D721Med (cell line): ENCODE results near the gene CERS4.
"Not testable (repeated sequence)": the region's sequence is repeated elsewhere in the genome, so short reads cannot be mapped to it uniquely, and the experiment has no call there.

Source experiments
- DNase-seq: peaks from one replicate; pipeline ENCODE4 v3.0.0; 2011; ENCODE audit warnings: low spot score; ENCODE audit not compliant: insufficient read length
- FAIRE-seq: peaks from 2 replicates; lab custom pipeline; 2011; peaks lifted over from hg19 to GRCh38; lab: Jason Lieb, UNC
- CTCF ChIP-seq: IDR thresholded peaks from 2 replicates; pipeline ENCODE4 v1.5.1; 2012; ENCODE audit warnings: mild to moderate bottlenecking, control low read depth; ENCODE audit not compliant: insufficient read depth; ENCODE audit errors: missing control alignments

The CERS4 gene

GRCh38 chr19:8180018-8180417 lies 29.2 kb upstream of the CERS4 start:
- no peak for TF ChIP-seq CTCF
- DNase-seq (no peak), FAIRE-seq (no peak)

GRCh38 chr19:8184274-8184673 lies 24.9 kb upstream of the CERS4 start:
- no peak for TF ChIP-seq CTCF
- FAIRE-seq (no peak), DNase-seq (no peak)

GRCh38 chr19:8185343-8186068 lies 23.7 kb upstream of the CERS4 start:
- no peak for DNase-seq
- no peak for TF ChIP-seq CTCF
- FAIRE-seq, result no peak

GRCh38 chr19:8192221-8192820 lies 16.8 kb upstream of the CERS4 start:
- DNase-seq (no peak), FAIRE-seq (no peak)
- TF ChIP-seq CTCF, result no peak

- no peak for TF ChIP-seq CTCF
- no peak for FAIRE-seq
- DNase-seq, result no peak
These were observed 14.5 kb upstream of the CERS4 start for GRCh38 chr19:8194528-8195267.

GRCh38 chr19:8196271-8196927 lies 12.8 kb upstream of the CERS4 start:
- no peak for TF ChIP-seq CTCF
- no peak for DNase-seq
- no peak for FAIRE-seq

- FAIRE-seq, DNase-seq: not testable (repeated sequence)
These were observed 5.7 kb upstream of the CERS4 start for GRCh38 chr19:8203288-8204120.
